ENCODE measurements around the gene TMCO4. TPM values are rescaled to one million over a fixed set of nuclear protein-coding genes. Genes with fewer than 3 reads are reported as not detected.

Gene TMCO4
- total and polyA plus RNA-seq, 2 donors (not counting 3 experiments of a cell fraction or from before 2014, with no cell fraction given), result 7.6 to 10.3 TPM

DNA sequence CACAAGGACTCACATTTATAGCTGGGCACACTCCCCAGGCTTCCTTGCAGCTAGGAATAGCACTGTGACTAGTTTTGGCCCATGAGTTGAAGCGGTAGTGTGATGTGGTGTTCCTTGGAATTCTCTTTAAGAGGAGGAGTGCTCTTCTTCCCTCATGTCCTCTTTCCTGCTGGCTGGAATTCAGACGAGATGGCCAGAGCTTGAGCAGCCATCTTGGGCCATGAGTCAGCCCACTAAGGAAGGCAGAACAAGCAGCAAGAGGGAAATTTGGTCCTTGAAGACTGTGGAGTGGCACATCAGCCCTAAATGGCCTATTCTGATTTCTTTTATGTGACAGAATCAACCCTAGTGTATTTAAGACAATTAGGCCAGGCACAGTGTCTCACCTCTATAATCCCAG lies 115.0 kb downstream of the TMCO4 start:
- no peak for DNase-seq (ENCODE audit: low read depth, low spot score)
- Histone ChIP-seq H3K36me3 (ENCODE audit: control insufficient read depth in 2 of 2, extremely low read depth in 1 of 2, insufficient read depth in 2 of 2, low read length in 2 of 2) (no peaks in the 10 kb centered on the region), H3K9me3 (replicated peaks; ENCODE audit: control insufficient read depth, insufficient read depth, low read length) (no peaks in the 10 kb centered on the region), H3K79me2 (ENCODE audit: control insufficient read depth, insufficient read depth, low read length) (no peaks in the 10 kb centered on the region), H3K9me1 (replicated peaks; ENCODE audit: control insufficient read depth, extremely low read depth, insufficient read depth, low read length) (no peaks in the 10 kb centered on the region), H3K4me1 (ENCODE audit: control insufficient read depth, extremely low read depth, insufficient read depth, low read length) (no peaks in the 10 kb centered on the region), H3K4me3 (replicated peaks in 1 of 3; ENCODE audit: insufficient read depth in 1 of 3, low read depth in 1 of 3, low read length in 3 of 3) (no peak overlapping the region), H3K9ac (replicated peaks; ENCODE audit: extremely low read depth, insufficient read depth, low read length) (no peak overlapping the region), H3K27me3 (ENCODE audit: control insufficient read depth in 2 of 2, insufficient read depth in 2 of 2, low read length in 2 of 2) (no peaks in the 10 kb centered on the region), H4K20me1 (replicated peaks; ENCODE audit: control insufficient read depth, extremely low read depth, insufficient read depth, low read length) (no peaks in the 10 kb centered on the region), H3K4me2 (ENCODE audit: insufficient read depth, low read length) (no peak overlapping the region), H2AFZ (ENCODE audit: low read depth, low read length) (no peak overlapping the region), H3K27ac (ENCODE audit: insufficient read depth, low read depth, low read length) (no peak overlapping the region)
- TF ChIP-seq FOS (IDR thresholded peaks at IDR 0.05; ENCODE audit: borderline replicate concordance, insufficient read depth, low read length), result no peak
- no peak for TF ChIP-seq POLR2A (IDR thresholded peaks at IDR 0.05; ENCODE audit: low read depth, low read length)
- TF ChIP-seq, protein P1, sequence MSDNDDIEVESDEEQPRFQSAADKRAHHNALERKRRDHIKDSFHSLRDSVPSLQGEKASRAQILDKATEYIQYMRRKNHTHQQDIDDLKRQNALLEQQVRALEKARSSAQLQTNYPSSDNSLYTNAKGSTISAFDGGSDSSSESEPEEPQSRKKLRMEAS (IDR thresholded peaks at IDR 0.05; ENCODE audit: insufficient read depth, insufficient read length), result no peak
- TF ChIP-seq EZH2 (IDR thresholded peaks at IDR 0.05; ENCODE audit: borderline replicate concordance, low read depth, low read length, severe bottlenecking), result no peak
- no peak for TF ChIP-seq JUN (IDR thresholded peaks at IDR 0.05; ENCODE audit: borderline replicate concordance, insufficient read depth, insufficient read length, low read depth)
- TF ChIP-seq GATA2 (IDR thresholded peaks at IDR 0.05; ENCODE audit: insufficient read depth, insufficient read length, low read depth, low read length), result no peak
- TF ChIP-seq POLR2AphosphoS5 (IDR thresholded peaks at IDR 0.05; ENCODE audit: insufficient read depth, low read depth, low read length), result no peak
- TF ChIP-seq MYC (IDR thresholded peaks at IDR 0.05; ENCODE audit: low read depth, low read length), result no peak
- no peak for TF ChIP-seq CTCF (IDR thresholded peaks at IDR 0.05; ENCODE audit: extremely low read depth in 1 of 2, insufficient read depth in 1 of 2, low read depth in 1 of 2, low read length in 2 of 2)
- CTCF ChIA-PET, result interaction anchor here (2.3 kb wide), 1 partner anchor 20 kb away, joined by 5 read pairs; no protein-coding TSS in a partner anchor
- no TSS peak for BruUV-seq (replicated peaks)
- dilution Hi-C loops (cut with MboI; ENCODE audit: extremely low pct_ligation_motif_present, low sequenced_read_pairs), result no loop called here
- FAIRE-seq, result peak; percentile 46
- POLR2A ChIA-PET, result interaction anchor here (0.7 kb wide), 1 partner anchor 101 kb away, joined by 13 read pairs; no protein-coding TSS in a partner anchor
- intact Hi-C loops (cut with micrococcal nuclease), result no loop called here
